Right lobe of liver (tissue), 6 donors: ENCODE measurements around the gene ZFR. TPM values are rescaled to one million over a fixed set of nuclear protein-coding genes. Genes with fewer than 3 reads are reported as not detected.

Source experiments
- ATAC-seq, 4 donors: fragments of 200-7000 bp; cut with Tn5 transposase; one replicate each; pipeline ENCODE4 v1.9.1; 2020; ENCODE audit warnings: mild to moderate bottlenecking in 4 of 4, moderate library complexity in 4 of 4
- DNase-seq, 3 donors: peaks; one replicate each; pipeline ENCODE4 v3.0.0-alpha.2; 2020
- H3K27ac ChIP-seq, 3 donors: fragments of 200-600 bp; one replicate each; pipeline ENCODE4 v1.8.0; 2022
- H3K27me3 ChIP-seq, 2 donors: fragments of 200-600 bp; one replicate each; pipeline ENCODE4 v1.8.0; 2022
- H3K36me3 ChIP-seq, 4 donors: fragments of 200-600 bp; sonication (generic) in 1 of 4; one replicate each; pipeline versions ENCODE4 v1.5.1 to v1.8.0; 2017 to 2022; ENCODE audit warnings: control low read depth in 1 of 4
- H3K4me1 ChIP-seq, 4 donors: fragments of 200-600 bp; sonication (generic) in 1 of 4; one replicate each; pipeline versions ENCODE4 v1.5.1 to v1.8.0; 2017 to 2022; ENCODE audit warnings: control low read depth in 1 of 4
- H3K4me3 ChIP-seq, 3 donors: fragments of 200-600 bp; one replicate each; pipeline ENCODE4 v1.8.0; 2022
- H3K9me3 ChIP-seq, 4 donors: fragments of 200-600 bp; sonication (generic) in 1 of 4; one replicate each; pipeline versions ENCODE4 v1.5.1 to v1.8.0; 2017 to 2022; ENCODE audit warnings: control low read depth in 1 of 4
- CTCF ChIP-seq, 4 donors: fragments of 200-600 bp in 3 of 4; fragments of 450-650 bp in 1 of 4; IDR thresholded peaks; one replicate each; pipeline versions ENCODE4 v1.5.1 to v1.8.0; 2016 to 2022; ENCODE audit warnings: antibody characterized with exemption in 4 of 4, mild to moderate bottlenecking in 2 of 4
- POLR2A ChIP-seq: fragments of 450-650 bp; IDR thresholded peaks from one replicate; pipeline ENCODE4 v1.6.1; 2017; ENCODE audit warnings: antibody characterized with exemption, mild to moderate bottlenecking
- WGBS: methylation state at CpG from one replicate; pipeline ENCODE4 v1.1.6; 2018; ENCODE audit warnings: low coverage, low lambda C conversion rate; ENCODE audit not compliant: insufficient coverage; ENCODE audit errors: missing lambda C conversion rate; 5-methylcytosine and 5-hydroxymethylcytosine counted together
- intact Hi-C, 2 donors: fragments of 100-400 bp; cut with DNase I; formaldehyde crosslinking; loops; one replicate each; pipeline versions ENCODE4 v1.11.2 to v1.14.1; 2022
- total RNA-seq, 6 experiments: library from RNA; depleted of rRNA in 2 of 6; stranded (reverse); fragments of >200 nt in 2 of 6; fragmentation: NEBNext Ultra II Directional in 3 of 6; extraction: Animal tissue kit (Norgen Biotek cat#: 25700) in 3 of 6; gene quantifications; one replicate each; pipeline versions ENCODE4 v1.1.0 to v1.2.4, GENCODE V29; 2016 to 2023
- donor health status: DM: no; HTN: yes; CAD: no.
- donor health status: DM: no; HTN: no; CAD: no.
- donor health status: DM: no; HTN: no; CAD: no.
- donor health status: DM: no; HTN: yes; CAD: no.
- donor health status: DM: no; HTN: yes; CAD: no.

ZFR gene
- total RNA-seq, 6 experiments from 2014 or later: 19.8 to 36.8 (median 25.8) TPM

GRCh38 chr5:32449262-32449661 is 4.7 kb upstream of the ZFR start:
- H3K4me3 ChIP-seq: no peak overlapping the region
- TF ChIP-seq CTCF (IDR thresholded peaks at IDR 0.05) (no peak), POLR2A (no peak)
- intact Hi-C loops: no loop called here
- no peak for ATAC-seq
- no peaks in the 10 kb centered on the region for H3K9me3 ChIP-seq
- H3K4me1 ChIP-seq: no peaks in the 10 kb centered on the region
- no peaks in the 10 kb centered on the region for H3K36me3 ChIP-seq
- no peak for DNase-seq
- WGBS: 60% methylated on average over 1 of the region's 2 CpGs
- no peaks in the 10 kb centered on the region for H3K27me3 ChIP-seq
- no peak overlapping the region for H3K27ac ChIP-seq

- DNase-seq: no peak
- intact Hi-C loops: no loop called here
- no peak overlapping the region for H3K4me3 ChIP-seq
- no peaks in the 10 kb centered on the region for H3K27me3 ChIP-seq
- no peak for ATAC-seq
- 63% methylated on average over 5 of the region's 5 CpGs for WGBS
- no peaks in the 10 kb centered on the region for H3K36me3 ChIP-seq
- TF ChIP-seq CTCF (IDR thresholded peaks at IDR 0.05) (no peak), POLR2A (no peak)
- peaks cover 0 to 18% (median 5%) of the 10 kb centered on the region in 4 donors for H3K4me1 ChIP-seq
- no peaks in the 10 kb centered on the region for H3K9me3 ChIP-seq
- no peak overlapping the region for H3K27ac ChIP-seq
Observed at GRCh38 chr5:32446630-32447029, 2.1 kb upstream of the ZFR start.

GRCh38 chr5:32445831-32446614 is 1.5 kb upstream of the ZFR start:
- Histone ChIP-seq H3K27me3 (no peaks in the 10 kb centered on the region), H3K4me3 (no peak overlapping the region), H3K4me1 (peaks cover 0 to 19% (median 5%) of the 10 kb centered on the region in 4 donors), H3K9me3 (no peaks in the 10 kb centered on the region), H3K27ac (no peak overlapping the region), H3K36me3 (no peaks in the 10 kb centered on the region)
- no peak for DNase-seq
- ATAC-seq: no peak
- intact Hi-C loops: no loop called here
- WGBS: 75% methylated on average over 13 of the region's 23 CpGs
- TF ChIP-seq POLR2A (no peak), CTCF (IDR thresholded peaks at IDR 0.05) (no peak)

GRCh38 chr5:32445287-32445758 is 783 bp upstream of the ZFR start:
- Histone ChIP-seq H3K27me3 (no peaks in the 10 kb centered on the region), H3K4me3 (no peak overlapping the region), H3K36me3 (no peaks in the 10 kb centered on the region), H3K9me3 (no peaks in the 10 kb centered on the region), H3K27ac (no peak overlapping the region), H3K4me1 (peaks cover 0 to 19% (median 5%) of the 10 kb centered on the region in 4 donors)
- DNase-seq (no peak), ATAC-seq (no peak)
- 72% methylated on average over 9 of the region's 10 CpGs for WGBS
- no peak for TF ChIP-seq CTCF (IDR thresholded peaks at IDR 0.05)
- TF ChIP-seq POLR2A: no peak
- intact Hi-C loops: no loop called here
